ENCODE results near the gene FLCN.

DNA sequence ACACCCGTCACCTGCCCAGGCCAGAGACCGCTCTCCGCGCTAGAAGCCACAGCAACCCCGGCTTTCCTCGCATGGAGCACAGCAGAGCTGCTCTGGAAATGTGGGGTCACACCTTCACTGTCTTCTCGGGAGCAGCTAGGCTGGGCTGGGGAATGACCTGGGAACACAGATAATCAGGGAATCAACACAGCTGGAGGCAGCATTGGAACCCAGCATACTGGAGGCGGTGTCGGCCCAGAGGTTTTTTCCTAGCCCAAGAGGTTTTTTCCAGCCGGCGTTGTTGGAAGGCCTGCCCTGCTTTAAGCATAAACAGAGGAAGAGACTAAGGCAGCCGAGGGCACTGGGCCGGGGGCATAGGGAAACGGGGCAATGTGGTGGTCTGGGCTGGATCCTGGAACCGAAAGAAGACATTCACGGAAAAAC lies 30.0 kb downstream of the FLCN start:
- TF ChIP-seq, protein P1, sequence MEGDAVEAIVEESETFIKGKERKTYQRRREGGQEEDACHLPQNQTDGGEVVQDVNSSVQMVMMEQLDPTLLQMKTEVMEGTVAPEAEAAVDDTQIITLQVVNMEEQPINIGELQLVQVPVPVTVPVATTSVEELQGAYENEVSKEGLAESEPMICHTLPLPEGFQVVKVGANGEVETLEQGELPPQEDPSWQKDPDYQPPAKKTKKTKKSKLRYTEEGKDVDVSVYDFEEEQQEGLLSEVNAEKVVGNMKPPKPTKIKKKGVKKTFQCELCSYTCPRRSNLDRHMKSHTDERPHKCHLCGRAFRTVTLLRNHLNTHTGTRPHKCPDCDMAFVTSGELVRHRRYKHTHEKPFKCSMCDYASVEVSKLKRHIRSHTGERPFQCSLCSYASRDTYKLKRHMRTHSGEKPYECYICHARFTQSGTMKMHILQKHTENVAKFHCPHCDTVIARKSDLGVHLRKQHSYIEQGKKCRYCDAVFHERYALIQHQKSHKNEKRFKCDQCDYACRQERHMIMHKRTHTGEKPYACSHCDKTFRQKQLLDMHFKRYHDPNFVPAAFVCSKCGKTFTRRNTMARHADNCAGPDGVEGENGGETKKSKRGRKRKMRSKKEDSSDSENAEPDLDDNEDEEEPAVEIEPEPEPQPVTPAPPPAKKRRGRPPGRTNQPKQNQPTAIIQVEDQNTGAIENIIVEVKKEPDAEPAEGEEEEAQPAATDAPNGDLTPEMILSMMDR (IDR thresholded peaks at IDR 0.05 in 4 of 5, conservative IDR thresholded peaks at IDR 0.05 in 1 of 5): no peak
- TF ChIP-seq POLR2A (IDR thresholded peaks at IDR 0.05): peak; percentile 18 to 24
